Measurements from ENCODE around the gene GNL3L. TPM values are rescaled to one million over a fixed set of nuclear protein-coding genes. Genes with fewer than 3 reads are reported as not detected.

Gene GNL3L
- total RNA-seq, 2 experiments from 2014 or later, result 65.4 to 69.6 TPM

DNA sequence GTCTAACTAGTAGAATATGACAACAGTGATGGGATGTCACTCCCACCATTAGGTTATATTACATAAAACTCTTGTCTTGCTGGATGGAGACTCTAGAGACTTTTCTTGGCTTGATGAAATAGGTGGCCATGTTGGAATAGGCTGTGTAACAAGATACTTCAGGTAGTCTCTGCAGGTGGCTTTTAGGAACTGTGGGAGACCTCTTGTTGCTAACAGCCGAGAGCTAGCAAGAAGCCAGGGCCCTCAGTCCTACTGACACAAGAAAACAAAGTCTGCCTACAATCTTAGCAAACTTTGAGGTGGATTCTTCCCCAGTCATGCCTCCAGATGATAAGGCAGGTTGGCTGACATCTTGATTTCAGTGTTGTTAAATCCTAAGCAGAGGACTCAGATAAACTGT, 72.5 kb downstream of the GNL3L start:
- intact Hi-C loops (cut with micrococcal nuclease), result no loop called here
- CTCF ChIA-PET, result no interaction called here

More for the DNA sequence above, 72.5 kb downstream of the GNL3L start:
- Mint-ChIP-seq H3K36me3 (ENCODE audit: low read depth) (no peaks in the 10 kb centered on the region), H3K9me3 (no peaks in the 10 kb centered on the region), H3K4me3 (no peak overlapping the region), H3K27me3 (no peaks in the 10 kb centered on the region), H3K4me1 (ENCODE audit: low read depth) (no peaks in the 10 kb centered on the region), H3K27ac (no peak overlapping the region)
- POLR2A ChIA-PET, result no interaction called here
- ATAC-seq, result no peak
- TF ChIP-seq, protein P1, sequence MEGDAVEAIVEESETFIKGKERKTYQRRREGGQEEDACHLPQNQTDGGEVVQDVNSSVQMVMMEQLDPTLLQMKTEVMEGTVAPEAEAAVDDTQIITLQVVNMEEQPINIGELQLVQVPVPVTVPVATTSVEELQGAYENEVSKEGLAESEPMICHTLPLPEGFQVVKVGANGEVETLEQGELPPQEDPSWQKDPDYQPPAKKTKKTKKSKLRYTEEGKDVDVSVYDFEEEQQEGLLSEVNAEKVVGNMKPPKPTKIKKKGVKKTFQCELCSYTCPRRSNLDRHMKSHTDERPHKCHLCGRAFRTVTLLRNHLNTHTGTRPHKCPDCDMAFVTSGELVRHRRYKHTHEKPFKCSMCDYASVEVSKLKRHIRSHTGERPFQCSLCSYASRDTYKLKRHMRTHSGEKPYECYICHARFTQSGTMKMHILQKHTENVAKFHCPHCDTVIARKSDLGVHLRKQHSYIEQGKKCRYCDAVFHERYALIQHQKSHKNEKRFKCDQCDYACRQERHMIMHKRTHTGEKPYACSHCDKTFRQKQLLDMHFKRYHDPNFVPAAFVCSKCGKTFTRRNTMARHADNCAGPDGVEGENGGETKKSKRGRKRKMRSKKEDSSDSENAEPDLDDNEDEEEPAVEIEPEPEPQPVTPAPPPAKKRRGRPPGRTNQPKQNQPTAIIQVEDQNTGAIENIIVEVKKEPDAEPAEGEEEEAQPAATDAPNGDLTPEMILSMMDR (IDR thresholded peaks at IDR 0.05), result no peak
- no peak for DNase-seq

Other genes with a start within 250 kb of the GNL3L start
- under 1 TPM; 0.45 to 0.47 TPM for gene WNK3, start 172.2 kb upstream of the GNL3L start, total RNA-seq
- gene TSR2, start 89.8 kb upstream of the GNL3L start, total RNA-seq, result 10 to 100 TPM; 31.2 to 32.5 TPM
- gene FGD1, start 34.0 kb upstream of the GNL3L start, total RNA-seq, result under 1 TPM; 0.07 TPM